Gastrocnemius medialis (tissue), 4 donors: ENCODE measurements around the gene PDE4B.

Experiments
- POLR2A ChIP-seq, 2 donors: fragments of 450-650 bp; IDR thresholded peaks; one replicate each; pipeline ENCODE4 v1.6.1; 2017; ENCODE audit warnings: antibody characterized with exemption in 2 of 2, mild to moderate bottlenecking in 2 of 2, moderate library complexity in 2 of 2
- TF ChIP-seq, protein P1 (sequence below), 5 experiments: fragments of 450-650 bp in 3 of 5; fragments of 200-600 bp in 2 of 5; sonication (generic) in 2 of 5; IDR thresholded peaks in 4 of 5; conservative IDR thresholded peaks in 1 of 5; 1 replicate in 4 of 5; 2 replicates in 1 of 5; pipeline ENCODE4 v1.5.1; 2016 to 2019; ENCODE audit warnings: antibody characterized with exemption in 5 of 5, mild to moderate bottlenecking in 3 of 5, moderate library complexity in 3 of 5

GRCh38 chr1:66168948-66169671, 376.4 kb downstream of the PDE4B start:
- TF ChIP-seq, protein P1, sequence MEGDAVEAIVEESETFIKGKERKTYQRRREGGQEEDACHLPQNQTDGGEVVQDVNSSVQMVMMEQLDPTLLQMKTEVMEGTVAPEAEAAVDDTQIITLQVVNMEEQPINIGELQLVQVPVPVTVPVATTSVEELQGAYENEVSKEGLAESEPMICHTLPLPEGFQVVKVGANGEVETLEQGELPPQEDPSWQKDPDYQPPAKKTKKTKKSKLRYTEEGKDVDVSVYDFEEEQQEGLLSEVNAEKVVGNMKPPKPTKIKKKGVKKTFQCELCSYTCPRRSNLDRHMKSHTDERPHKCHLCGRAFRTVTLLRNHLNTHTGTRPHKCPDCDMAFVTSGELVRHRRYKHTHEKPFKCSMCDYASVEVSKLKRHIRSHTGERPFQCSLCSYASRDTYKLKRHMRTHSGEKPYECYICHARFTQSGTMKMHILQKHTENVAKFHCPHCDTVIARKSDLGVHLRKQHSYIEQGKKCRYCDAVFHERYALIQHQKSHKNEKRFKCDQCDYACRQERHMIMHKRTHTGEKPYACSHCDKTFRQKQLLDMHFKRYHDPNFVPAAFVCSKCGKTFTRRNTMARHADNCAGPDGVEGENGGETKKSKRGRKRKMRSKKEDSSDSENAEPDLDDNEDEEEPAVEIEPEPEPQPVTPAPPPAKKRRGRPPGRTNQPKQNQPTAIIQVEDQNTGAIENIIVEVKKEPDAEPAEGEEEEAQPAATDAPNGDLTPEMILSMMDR (IDR thresholded peaks at IDR 0.05 in 4 of 5, conservative IDR thresholded peaks at IDR 0.05 in 1 of 5): no peak
- no peak for TF ChIP-seq POLR2A (IDR thresholded peaks at IDR 0.05)
